ENCODE results near the gene SERINC5.

- TF ChIP-seq MYC (IDR thresholded peaks at IDR 0.05; ENCODE audit: low read depth, low read length) (no peak), POLR2A (IDR thresholded peaks at IDR 0.05; ENCODE audit: extremely low read depth, insufficient read length) (no peak)
Observed at GRCh38 chr5:80105698-80106439, 150.0 kb downstream of the SERINC5 start.

Measured in NB4 (cell line).